ENCODE measurements around the gene TGM1. TPM values are rescaled to one million over a fixed set of nuclear protein-coding genes. Genes with fewer than 3 reads are reported as not detected.
A peak's percentile ranks its signal among the peaks of the same experiment; 100 is the strongest.

The TGM1 gene
- total RNA-seq, 8 experiments from 2014 or later, result 0.92 to 4.7 (median 2.1) TPM

- 58 to 100% (median 82%) methylated on average over 1 to 4 of the region's 5 CpGs; no CpG with 5 or more reads in 4 of the 10 experiments for WGBS, 10 experiments
- Histone ChIP-seq H3K27ac (no peak overlapping the region), H3K4me1 (replicated peaks in 1 of 2) (peaks cover 16 to 33% of the 10 kb centered on the region in 2 donors), H3K4me3 (no peak overlapping the region)
- no peak for ATAC-seq (replicated peaks in 6 of 8)
- in situ Hi-C loops (cut with MboI; ENCODE audit: low pct_unique_long_range_greater_than_20kb in 2 of 9, low sequenced_read_pairs in 9 of 9, unreplicated experiment in 9 of 9), result no loop called here
These were observed 24.9 kb downstream of the TGM1 start for GRCh38 chr14:24238123-24238522.

GRCh38 chr14:24237463-24237955 is 25.5 kb downstream of the TGM1 start:
- H3K4me1 ChIP-seq (replicated peaks in 1 of 2), result peaks cover 17 to 33% of the 10 kb centered on the region in 2 donors
- 67 to 100% (median 100%) methylated on average over 1 of the region's 2 CpGs; no CpG with 5 or more reads in 6 of the 10 experiments for WGBS, 10 experiments
- no peak for ATAC-seq (replicated peaks in 6 of 8)
- H3K4me3 ChIP-seq, result no peak overlapping the region
- no peak overlapping the region for H3K27ac ChIP-seq
- in situ Hi-C loops (cut with MboI; ENCODE audit: low pct_unique_long_range_greater_than_20kb in 2 of 9, low sequenced_read_pairs in 9 of 9, unreplicated experiment in 9 of 9), result no loop called here

- H3K4me3 ChIP-seq, result no peak overlapping the region
- no peak for ATAC-seq (replicated peaks in 6 of 8)
- H3K4me1 ChIP-seq (replicated peaks in 1 of 2), result peaks cover 17 to 33% of the 10 kb centered on the region in 2 donors
- H3K27ac ChIP-seq, result no peak overlapping the region
- in situ Hi-C loops (cut with MboI; ENCODE audit: low pct_unique_long_range_greater_than_20kb in 2 of 9, low sequenced_read_pairs in 9 of 9, unreplicated experiment in 9 of 9), result no loop called here
- 90 to 100% (median 100%) methylated on average over 1 to 5 of the region's 6 CpGs; no CpG with 5 or more reads in 1 of the 10 experiments for WGBS, 10 experiments
These were observed 26.1 kb downstream of the TGM1 start for GRCh38 chr14:24236689-24237462.

GRCh38 chr14:24235804-24236688 is 26.9 kb downstream of the TGM1 start:
- WGBS, 10 experiments, result 83 to 100% (median 98%) methylated on average over 1 to 5 of the region's 5 CpGs; no CpG with 5 or more reads in 3 of the 10 experiments
- ATAC-seq (replicated peaks in 6 of 8), result no peak
- H3K4me1 ChIP-seq (replicated peaks in 1 of 2), result peaks cover 11 to 30% of the 10 kb centered on the region in 2 donors
- no peak overlapping the region for H3K27ac ChIP-seq
- H3K4me3 ChIP-seq, result no peak overlapping the region
- in situ Hi-C loops (cut with MboI; ENCODE audit: low pct_unique_long_range_greater_than_20kb in 2 of 9, low sequenced_read_pairs in 9 of 9, unreplicated experiment in 9 of 9), result no loop called here

- Histone ChIP-seq H3K4me3 (no peak overlapping the region), H3K4me1 (replicated peaks in 1 of 2) (peaks cover 11 to 18% of the 10 kb centered on the region in 2 donors), H3K27ac (no peak overlapping the region)
- no peak for ATAC-seq (replicated peaks in 6 of 8)
- in situ Hi-C loops (cut with MboI; ENCODE audit: low pct_unique_long_range_greater_than_20kb in 2 of 9, low sequenced_read_pairs in 9 of 9, unreplicated experiment in 9 of 9), result no loop called here
- WGBS, 10 experiments, result 43 to 100% (median 97%) methylated on average over 1 to 3 of the region's 3 CpGs; no CpG with 5 or more reads in 1 of the 10 experiments
These were observed 28.6 kb downstream of the TGM1 start for GRCh38 chr14:24234095-24235005.

- WGBS, 10 experiments, result 50 to 100% (median 85%) methylated on average over 1 to 2 of the region's 2 CpGs; no CpG with 5 or more reads in 2 of the 10 experiments
- H3K27ac ChIP-seq, result no peak overlapping the region
- no peak for ATAC-seq (replicated peaks in 6 of 8)
- in situ Hi-C loops (cut with MboI; ENCODE audit: low pct_unique_long_range_greater_than_20kb in 2 of 9, low sequenced_read_pairs in 9 of 9, unreplicated experiment in 9 of 9), result no loop called here
- H3K4me3 ChIP-seq, result peak overlapping the region; percentile 66 to 97 (median 90)
- peaks cover 11 to 15% of the 10 kb centered on the region in 2 donors for H3K4me1 ChIP-seq (replicated peaks in 1 of 2)
These were observed 29.5 kb downstream of the TGM1 start for GRCh38 chr14:24233538-24233866.

GRCh38 chr14:24232645-24233537 is 30.1 kb downstream of the TGM1 start, which contains the start of gene GMPR2:
Gene GMPR2, plus strand, starts transcription at chr14:24232929. Its CDS starts 325 bp downstream, at chr14:24233254.
- 0 to 40% (median 9%) methylated on average over 1 to 26 of the region's 38 CpGs; no CpG with 5 or more reads in 1 of the 10 experiments for WGBS, 10 experiments
- in situ Hi-C loops (cut with MboI; ENCODE audit: low pct_unique_long_range_greater_than_20kb in 2 of 9, low sequenced_read_pairs in 9 of 9, unreplicated experiment in 9 of 9), result no loop called here
- Histone ChIP-seq H3K4me3 (peak within 1 kb of the TSS; percentile 66 to 97 (median 90)), H3K4me1 (replicated peaks in 1 of 2) (peaks cover 11 to 15% of the 10 kb centered on the region in 2 donors), H3K27ac (peak within 1 kb of the TSS; percentile 84 to 95)
- ATAC-seq (replicated peaks in 6 of 8), result peak; percentile 32 to 83 (median 80)

- in situ Hi-C loops (cut with MboI; ENCODE audit: low pct_unique_long_range_greater_than_20kb in 2 of 9, low sequenced_read_pairs in 9 of 9, unreplicated experiment in 9 of 9), result no loop called here
- H3K4me1 ChIP-seq (replicated peaks in 1 of 2), result peaks cover 11 to 15% of the 10 kb centered on the region in 2 donors
- ATAC-seq (replicated peaks in 6 of 8), result peak; percentile 64 to 92 (median 90)
- 0 to 2% (median 0%) methylated on average over 2 to 7 of the region's 30 CpGs; no CpG with 5 or more reads in 6 of the 10 experiments for WGBS, 10 experiments
- peak within 1 kb of the TSS; percentile 84 to 95 for H3K27ac ChIP-seq
- H3K4me3 ChIP-seq, result peak within 1 kb of the TSS; percentile 66 to 97 (median 90)
These were observed 30.8 kb downstream of the TGM1 start, which contains the start of gene NEDD8 for GRCh38 chr14:24232121-24232644. Gene NEDD8, minus strand, starts transcription at chr14:24232367. Its CDS starts 100 bp downstream, at chr14:24232267.

- WGBS, 10 experiments, result 3 to 85% (median 22%) methylated on average over 2 to 9 of the region's 23 CpGs; no CpG with 5 or more reads in 1 of the 10 experiments
- ATAC-seq (replicated peaks in 6 of 8), result peak in 3 of 8 experiments; percentile 4 to 7 (median 5)
- Histone ChIP-seq H3K4me3 (peak overlapping the region; percentile 66 to 97 (median 90)), H3K4me1 (replicated peaks in 1 of 2) (peaks cover 11 to 15% of the 10 kb centered on the region in 2 donors), H3K27ac (peak overlapping the region; percentile 84 to 95)
- in situ Hi-C loops (cut with MboI; ENCODE audit: low pct_unique_long_range_greater_than_20kb in 2 of 9, low sequenced_read_pairs in 9 of 9, unreplicated experiment in 9 of 9), result no loop called here
These were observed 31.5 kb downstream of the TGM1 start for GRCh38 chr14:24231263-24232120.

GRCh38 chr14:24228902-24229301 is 34.1 kb downstream of the TGM1 start:
- peaks cover 11 to 13% of the 10 kb centered on the region in 2 donors for H3K4me1 ChIP-seq (replicated peaks in 1 of 2)
- no peak for ATAC-seq (replicated peaks in 6 of 8)
- H3K27ac ChIP-seq, result no peak overlapping the region
- WGBS, 10 experiments, result 0% methylated on average over 1 of the region's 1 CpG; no CpG with 5 or more reads in 9 of the 10 experiments
- no peak overlapping the region for H3K4me3 ChIP-seq
- in situ Hi-C loops (cut with MboI; ENCODE audit: low pct_unique_long_range_greater_than_20kb in 2 of 9, low sequenced_read_pairs in 9 of 9, unreplicated experiment in 9 of 9), result no loop called here
